HG02870 (cell line): ENCODE measurements around the gene CREB3.

Experiments
- ATAC-seq: cut with Tn5 transposase; IDR thresholded peaks from one replicate; pipeline ENCODE4 v1.9.1; 2021; ENCODE audit warnings: mild to moderate bottlenecking, moderate library complexity; ENCODE audit not compliant: unreplicated experiment

CREB3 gene

GRCh38 chr9:35732185-35732799 lies at the start of gene CREB3, which contains the start of gene TLN1:
CREB3 (plus strand) TSS chr9:35732666; CDS start chr9:35732773, 107 bp downstream.
TLN1 (minus strand) TSS chr9:35732195; CDS start chr9:35725694, 6,501 bp downstream.
- peak; percentile 76 for ATAC-seq

DNA sequence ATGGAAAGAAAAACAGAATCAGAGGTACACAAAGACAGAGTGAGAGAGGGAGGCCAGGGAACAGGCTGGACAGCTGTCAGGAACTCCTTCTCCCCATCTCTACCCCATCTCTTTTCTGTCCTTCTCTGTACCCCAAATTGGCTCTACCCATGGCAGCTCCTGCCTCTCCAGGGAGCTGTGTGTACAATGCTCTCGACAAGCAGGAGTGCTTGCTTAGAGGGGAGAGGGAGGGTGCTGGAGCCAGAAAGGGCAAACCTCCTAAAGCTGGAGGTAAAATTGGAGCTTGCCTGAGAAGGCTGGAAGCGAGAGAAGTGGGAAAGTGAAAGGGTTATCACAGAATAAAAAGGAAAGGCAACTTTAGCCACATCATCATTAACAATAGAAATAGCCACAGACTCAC lies 49.1 kb upstream of the CREB3 start:
- no peak for ATAC-seq

DNA sequence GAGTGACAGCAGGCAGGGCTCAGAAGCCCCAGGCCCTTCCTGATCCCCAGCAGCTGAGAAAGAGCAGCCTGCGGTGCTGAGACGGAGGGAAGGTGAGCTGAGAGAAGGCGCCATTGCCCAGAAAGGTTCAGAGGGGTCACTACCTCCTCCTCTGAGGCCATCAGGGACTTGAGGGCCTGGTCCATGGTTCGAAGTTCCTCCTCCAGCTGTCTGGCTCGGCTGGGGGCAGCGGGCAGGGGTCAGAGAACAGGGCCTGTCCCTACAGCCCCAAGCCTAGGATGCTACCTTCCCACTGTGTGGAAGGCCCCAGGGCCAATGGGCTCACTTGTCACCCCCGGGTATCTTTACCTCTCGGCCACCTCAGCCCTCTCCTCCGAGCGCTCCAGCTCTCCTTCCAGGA lies 47.5 kb upstream of the CREB3 start:
- no peak for ATAC-seq

GRCh38 chr9:35685506-35685905 lies 47.0 kb upstream of the CREB3 start:
- no peak for ATAC-seq

- ATAC-seq, result no peak
Measured at GRCh38 chr9:35686222-35687203, 46.0 kb upstream of the CREB3 start.

DNA sequence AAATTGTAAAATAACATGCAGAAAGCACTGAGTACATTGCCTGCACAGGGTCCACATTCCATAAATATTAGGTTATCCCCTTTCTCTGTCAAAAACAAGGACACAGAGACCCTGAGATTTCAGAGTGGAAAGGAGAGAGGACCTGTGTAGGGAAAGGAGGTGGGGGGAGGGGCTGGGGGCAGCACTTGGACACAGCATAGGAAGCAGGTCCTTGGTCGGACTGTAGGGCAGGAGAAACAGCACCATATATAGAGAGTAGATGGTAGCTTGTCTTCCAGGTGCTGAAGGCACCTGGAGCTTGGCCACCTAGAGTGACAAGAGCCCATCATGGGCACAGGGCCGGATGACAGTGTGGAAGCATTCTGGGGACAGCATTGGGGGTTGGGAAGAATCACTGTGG lies 45.2 kb upstream of the CREB3 start:
- no peak for ATAC-seq

GRCh38 chr9:35687972-35688557 lies 44.4 kb upstream of the CREB3 start:
- no peak for ATAC-seq

- no peak for ATAC-seq
Measured at GRCh38 chr9:35688558-35689541, 43.6 kb upstream of the CREB3 start.

- no peak for ATAC-seq
Measured at GRCh38 chr9:35689542-35690293, 42.7 kb upstream of the CREB3 start, which contains the start of gene TPM2. TPM2 (minus strand) TSS chr9:35689925; CDS start chr9:35689817, 108 bp downstream.

GRCh38 chr9:35690294-35690613 lies 42.2 kb upstream of the CREB3 start:
- ATAC-seq, result no peak

DNA sequence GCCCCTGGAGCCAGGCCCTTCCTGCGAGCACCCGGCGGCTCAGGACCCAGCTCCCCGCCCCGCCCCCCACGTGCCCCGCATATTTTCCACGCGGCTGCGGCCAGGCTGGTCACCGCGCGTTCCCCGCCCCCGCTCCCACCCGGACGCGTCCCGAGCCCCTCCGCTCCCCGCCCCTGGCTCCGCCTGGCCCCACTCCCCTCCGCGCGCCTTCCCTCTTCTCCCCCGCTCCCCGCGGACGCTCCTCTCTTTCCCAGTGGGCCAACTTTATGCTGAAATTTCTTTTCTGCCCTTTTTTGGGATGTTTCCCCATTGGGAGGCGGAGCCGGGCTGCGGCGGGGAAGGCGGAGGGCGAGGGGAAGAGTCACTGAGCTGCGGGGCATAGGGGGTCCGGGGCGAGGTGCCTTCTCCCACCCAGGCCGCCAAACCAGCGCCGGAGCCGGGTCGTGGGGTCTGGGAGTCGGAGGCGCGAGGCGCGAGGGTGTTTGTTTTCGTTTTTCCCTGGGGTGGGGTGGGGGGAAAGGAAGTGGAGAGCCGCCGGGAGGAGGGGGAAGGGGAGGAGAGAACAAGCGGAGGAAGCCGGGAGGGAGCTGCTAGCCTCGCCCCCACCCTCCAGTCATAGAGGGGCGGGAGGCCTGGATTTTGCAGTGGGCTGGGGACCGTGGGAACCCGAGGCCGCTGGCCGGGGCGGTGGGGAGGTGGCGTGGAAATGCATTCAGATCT lies 41.7 kb upstream of the CREB3 start:
- ATAC-seq, result no peak

GRCh38 chr9:35691334-35691650 lies 41.2 kb upstream of the CREB3 start:
- no peak for ATAC-seq

DNA sequence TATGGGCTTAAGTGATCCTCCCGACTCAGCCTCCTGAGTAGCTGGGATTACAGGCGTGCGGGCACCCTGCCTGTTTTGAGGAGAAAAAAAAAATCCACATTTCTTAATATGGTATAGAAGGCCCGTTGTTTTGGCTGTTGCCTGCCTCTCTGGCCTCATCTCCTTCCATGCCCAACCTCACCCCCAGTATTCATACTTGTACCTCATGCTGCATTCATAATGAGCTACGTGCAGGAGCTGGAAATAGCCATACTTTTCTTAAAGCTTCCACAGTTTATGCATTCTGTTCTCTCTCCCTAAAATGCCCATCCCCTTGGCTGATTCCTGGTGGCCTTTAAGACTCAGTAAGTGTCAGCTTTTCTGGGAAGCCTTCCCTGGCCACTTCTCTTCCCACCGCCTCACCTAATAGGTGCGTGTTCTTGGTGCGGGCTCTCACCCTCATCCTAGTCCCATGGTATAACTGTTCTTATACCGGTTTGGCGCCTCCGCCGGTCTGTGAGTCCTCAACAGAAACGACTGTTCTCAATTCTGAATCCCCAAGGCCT lies 40.6 kb upstream of the CREB3 start:
- ATAC-seq, result no peak

- no peak for ATAC-seq
Measured at GRCh38 chr9:35695943-35696401, 36.5 kb upstream of the CREB3 start.

DNA sequence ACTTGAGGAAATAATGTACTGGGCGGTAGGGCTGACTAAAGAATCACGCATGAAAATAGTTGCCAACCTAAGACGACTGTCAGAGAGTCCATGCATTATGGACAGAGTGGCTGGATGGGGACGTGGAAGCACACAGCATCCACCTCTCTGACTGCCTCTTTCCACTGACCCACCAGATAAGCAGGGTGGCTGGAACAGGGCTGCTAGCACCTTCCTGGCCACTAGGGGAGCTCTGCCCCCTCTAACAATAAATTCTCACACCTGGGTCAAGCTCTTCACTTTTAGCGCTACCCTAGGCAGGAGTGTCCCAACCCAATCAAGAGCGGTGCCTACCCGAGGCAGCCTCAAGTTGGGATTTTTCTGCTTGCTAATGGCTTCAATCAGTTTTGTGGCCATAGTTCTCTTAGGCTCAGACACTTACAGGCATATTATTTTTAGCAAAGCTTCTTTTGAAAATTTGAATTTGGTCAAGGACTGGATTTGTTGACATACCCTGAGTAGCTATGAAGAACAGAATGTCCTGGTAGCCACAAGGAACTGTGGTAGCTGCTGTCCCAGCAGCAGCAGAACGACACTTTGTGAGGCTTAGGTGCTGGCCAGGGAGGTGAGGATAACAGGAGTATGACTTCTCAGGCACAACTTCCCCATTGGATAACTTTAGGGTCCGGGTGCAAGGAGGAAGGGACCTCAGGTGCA lies 35.8 kb upstream of the CREB3 start:
- ATAC-seq, result peak; percentile 68

DNA sequence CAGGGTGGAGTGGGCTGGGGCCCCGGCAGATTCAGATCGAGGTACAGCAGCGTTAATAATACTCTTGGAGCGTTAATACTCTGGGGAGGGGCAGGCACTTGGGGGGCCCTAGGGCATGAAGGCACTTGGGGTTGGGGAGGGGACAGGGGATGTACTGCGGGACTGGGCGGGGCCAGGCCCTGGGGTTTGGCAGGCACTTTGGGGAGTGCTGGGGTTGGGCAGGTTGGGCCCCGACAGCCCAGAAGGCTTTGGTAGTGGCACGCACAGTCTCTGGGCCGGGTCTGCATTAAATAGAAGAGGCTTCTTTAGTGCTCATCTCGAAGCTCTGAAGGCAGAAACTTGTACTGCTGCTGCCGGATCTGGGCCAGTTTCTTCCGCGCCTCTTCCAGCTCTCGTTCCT lies 35.0 kb upstream of the CREB3 start:
- ATAC-seq, result no peak

DNA sequence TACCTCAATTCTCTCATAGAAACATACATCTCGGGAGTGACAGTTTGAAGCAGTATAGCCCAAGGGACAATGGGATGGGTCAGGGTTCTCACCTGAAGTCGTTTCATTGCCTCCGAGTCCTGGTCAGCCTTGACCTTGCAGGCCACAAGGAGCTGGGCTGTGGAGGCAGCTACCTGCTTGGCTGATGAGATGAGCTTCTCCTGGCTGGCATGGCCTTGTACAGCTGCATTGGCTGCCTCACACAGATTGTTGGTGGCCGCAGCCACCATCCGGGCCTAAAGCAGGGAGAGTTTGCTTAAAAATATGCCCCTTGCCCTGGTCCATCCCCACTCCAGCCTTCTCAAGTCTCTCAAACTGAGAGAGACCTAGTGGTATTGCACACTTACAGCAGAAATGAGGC lies 34.2 kb upstream of the CREB3 start:
- no peak for ATAC-seq

GRCh38 chr9:35700031-35700430 lies 32.4 kb upstream of the CREB3 start:
- ATAC-seq, result no peak
